IMR-90 (cell line): ENCODE results near the gene OR1F1. TPM values are rescaled to one million over a fixed set of nuclear protein-coding genes. Genes with fewer than 3 reads are reported as not detected.

ENCODE experiments used
- ATAC-seq: fragments of 200-7000 bp; cut with Tn5 transposase; 2 replicates; pipeline ENCODE4 v1.9.1; 2020; ENCODE audit warnings: low read depth, mild to moderate bottlenecking, moderate library complexity
- BruUV-seq: library from RNA; stranded (reverse); fragments of 400-500 nt; replicated peaks from 2 replicates; lab custom pipeline; 2021; lab: Mats Ljungman, UMichigan
- CTCF ChIA-PET: fragments of 300-600 bp; formaldehyde crosslinking; extraction: SDS; loops from one replicate; lab custom pipeline; 2021; ENCODE audit warnings: antibody characterized with exemption; lab: Yijun Ruan, JAX
- POLR2A ChIA-PET: fragments of 300-600 bp; sonication (Branson Sonifier 250); formaldehyde crosslinking; loops from one replicate; lab custom pipeline; 2022; ENCODE audit warnings: antibody characterized with exemption; ENCODE audit not compliant: unreplicated experiment; lab: Charles Lee
- DNase-seq: peaks from one replicate; pipeline ENCODE4 v3.0.0; 2013
- H2AFZ ChIP-seq: replicated peaks from 2 replicates; pipeline ENCODE3; 2013; ENCODE audit warnings: low read length, mild to moderate bottlenecking; ENCODE audit not compliant: poor library complexity
- H2AK5ac ChIP-seq: 2 replicates; pipeline ENCODE4 v1.6.1; 2013; ENCODE audit warnings: low read depth, low read length, inconsistent platforms
- H2AK9ac ChIP-seq: replicated peaks from 2 replicates; pipeline ENCODE3; 2013; ENCODE audit warnings: mild to moderate bottlenecking, low read depth, low read length, moderate library complexity; ENCODE audit not compliant: poor library complexity
- H2BK120ac ChIP-seq: 2 replicates; pipeline ENCODE4 v1.6.1; 2013; ENCODE audit warnings: low read depth, low read length, inconsistent platforms
- H2BK15ac ChIP-seq: 3 replicates; pipeline ENCODE4 v1.6.1; 2013; ENCODE audit warnings: low read depth, low read length, inconsistent platforms
- H2BK20ac ChIP-seq: 2 replicates; pipeline ENCODE4 v1.6.1; 2013; ENCODE audit warnings: low read depth, mild to moderate bottlenecking, inconsistent platforms, low read length, moderate library complexity
- H2BK5ac ChIP-seq: 2 replicates; pipeline ENCODE4 v1.6.1; 2013; ENCODE audit warnings: mild to moderate bottlenecking, low read depth, low read length, inconsistent platforms; ENCODE audit not compliant: poor library complexity, severe bottlenecking
- H3K14ac ChIP-seq: replicated peaks from 2 replicates; pipeline ENCODE4 v1.6.1; 2013; ENCODE audit warnings: low read depth, low read length, inconsistent platforms
- H3K18ac ChIP-seq: 2 replicates; pipeline ENCODE4 v1.6.1; 2013; ENCODE audit warnings: low read depth, low read length, control low read depth
- H3K23ac ChIP-seq: 2 replicates; pipeline ENCODE4 v1.6.1; 2013; ENCODE audit warnings: low read depth, low read length, inconsistent platforms
- H3K27ac ChIP-seq: 2 replicates; pipeline ENCODE4 v1.5.1; 2013; ENCODE audit warnings: mild to moderate bottlenecking, control low read depth, low read length; ENCODE audit not compliant: insufficient read depth
- H3K27me3 ChIP-seq: 2 replicates; pipeline ENCODE4 v1.6.1; 2013; ENCODE audit warnings: low read length; ENCODE audit not compliant: control insufficient read depth, insufficient read depth
- H3K36me3 ChIP-seq: 2 replicates; pipeline ENCODE4 v1.6.1; 2013; ENCODE audit warnings: low read length, mixed read lengths; ENCODE audit not compliant: control insufficient read depth, insufficient read depth
- H3K4ac ChIP-seq: 2 replicates; pipeline ENCODE4 v1.6.1; 2013; ENCODE audit warnings: low read depth, low read length, inconsistent platforms
- H3K4me1 ChIP-seq: 2 replicates; pipeline ENCODE4 v1.6.1; 2013; ENCODE audit warnings: low read length, mixed read lengths; ENCODE audit not compliant: control insufficient read depth, insufficient read depth
- H3K4me2 ChIP-seq: 2 replicates; pipeline ENCODE4 v1.6.1; 2013; ENCODE audit warnings: low read depth, mild to moderate bottlenecking, control low read depth, low read length, moderate library complexity
- H3K4me3 ChIP-seq: 2 replicates; pipeline ENCODE4 v1.5.1; 2013; ENCODE audit warnings: low read depth, mild to moderate bottlenecking, control low read depth, low read length, moderate library complexity; ENCODE audit not compliant: insufficient read depth
- H3K56ac ChIP-seq: 2 replicates; pipeline ENCODE4 v1.6.1; 2013; ENCODE audit warnings: low read length, inconsistent platforms; ENCODE audit not compliant: insufficient read depth; ENCODE audit errors: extremely low read depth
- H3K79me1 ChIP-seq, 2 experiments: 2 replicates each; pipeline ENCODE4 v1.6.1; 2013; ENCODE audit warnings: low read length in 2 of 2, inconsistent platforms in 1 of 2, low read depth in 1 of 2
- H3K9ac ChIP-seq: 2 replicates; pipeline ENCODE4 v1.6.1; 2013; ENCODE audit warnings: low read depth, low read length, control low read depth
- H3K9me1 ChIP-seq: 2 replicates; pipeline ENCODE4 v1.6.1; 2013; ENCODE audit warnings: low read length, inconsistent platforms; ENCODE audit not compliant: insufficient read depth
- H3K9me3 ChIP-seq: 2 replicates; pipeline ENCODE4 v1.6.1; 2013; ENCODE audit warnings: low read length; ENCODE audit not compliant: control insufficient read depth, insufficient read depth
- H4K20me1 ChIP-seq: 2 replicates; pipeline ENCODE4 v1.6.1; 2013; ENCODE audit warnings: low read length, inconsistent platforms; ENCODE audit not compliant: insufficient read depth
- H4K5ac ChIP-seq: 2 replicates; pipeline ENCODE4 v1.6.1; 2013; ENCODE audit warnings: mild to moderate bottlenecking, low read depth, low read length, control low read depth
- H4K8ac ChIP-seq, 2 experiments: 2 replicates each; pipeline ENCODE4 v1.6.1; 2013; ENCODE audit warnings: low read depth in 2 of 2, low read length in 2 of 2, control low read depth in 1 of 2, inconsistent platforms in 1 of 2
- H4K91ac ChIP-seq: 2 replicates; pipeline ENCODE4 v1.6.1; 2013; ENCODE audit warnings: low read depth, low read length, inconsistent platforms; ENCODE audit not compliant: insufficient read depth
- BHLHE40 ChIP-seq: fragments of 150-350 bp; IDR thresholded peaks from 2 replicates; pipeline ENCODE4 v1.6.1; 2016; ENCODE audit warnings: mild to moderate bottlenecking, low read depth, low read length
- CEBPB ChIP-seq: IDR thresholded peaks from 2 replicates; pipeline ENCODE4 v1.6.1; 2012; ENCODE audit warnings: low read depth, low read length, improper control_type of control experiment
- CHD1 ChIP-seq: IDR thresholded peaks from 2 replicates; pipeline ENCODE4 v1.6.1; 2012; ENCODE audit warnings: low read depth, low read length, improper control_type of control experiment
- CTCF ChIP-seq: conservative IDR thresholded peaks from 2 replicates; pipeline ENCODE4 v1.5.1; 2012; ENCODE audit warnings: mild to moderate bottlenecking, low read depth, low read length, improper control_type of control experiment
- MAZ ChIP-seq: IDR thresholded peaks from 2 replicates; pipeline ENCODE4 v1.6.1; 2012; ENCODE audit warnings: low read depth, mild to moderate bottlenecking, low read length, improper control_type of control experiment, moderate library complexity, borderline replicate concordance
- MXI1 ChIP-seq: IDR thresholded peaks from 2 replicates; pipeline ENCODE4 v1.6.1; 2012; ENCODE audit warnings: low read depth, mild to moderate bottlenecking, low read length, moderate library complexity, borderline replicate concordance
- NFE2L2 ChIP-seq: fragments of 150-350 bp; IDR thresholded peaks from 2 replicates; pipeline ENCODE4 v1.6.1; 2016; ENCODE audit warnings: low read depth, mild to moderate bottlenecking, low read length
- RAD21 ChIP-seq: IDR thresholded peaks from 2 replicates; pipeline ENCODE4 v1.6.1; 2012; ENCODE audit warnings: low read length, improper control_type of control experiment
- RCOR1 ChIP-seq: IDR thresholded peaks from 2 replicates; pipeline ENCODE4 v1.6.1; 2012; ENCODE audit warnings: mild to moderate bottlenecking, low read length, improper control_type of control experiment; ENCODE audit not compliant: insufficient replicate concordance
- RFX5 ChIP-seq: IDR thresholded peaks from 2 replicates; pipeline ENCODE4 v1.8.0; 2012; ENCODE audit warnings: low read depth, mild to moderate bottlenecking, low read length, moderate library complexity
- SMC3 ChIP-seq: fragments of 150-350 bp; IDR thresholded peaks from 2 replicates; pipeline ENCODE4 v1.6.1; 2016; ENCODE audit warnings: low read depth, mild to moderate bottlenecking, antibody characterized with exemption, low read length, moderate library complexity
- USF2 ChIP-seq: fragments of 150-350 bp; IDR thresholded peaks from 2 replicates; pipeline ENCODE4 v1.6.1; 2017; ENCODE audit warnings: mild to moderate bottlenecking, antibody characterized with exemption, low read length, low read depth
- WGBS, 2 experiments: methylation state at CpG; one replicate each; pipeline versions ENCODE4 v1.1.5 to v1.1.7; 2013; ENCODE audit warnings: missing lambda C conversion rate in 2 of 2; ENCODE audit not compliant: insufficient read length in 1 of 2; ENCODE audit errors: extremely low coverage in 2 of 2; 5-methylcytosine and 5-hydroxymethylcytosine counted together
- dilution Hi-C: fragments of 300-500 bp; cut with HindIII; formaldehyde crosslinking; loops from one replicate; pipeline ENCODE4 v1.14.3; 2018; ENCODE audit warnings: low sequenced_read_pairs; ENCODE audit not compliant: unreplicated experiment
- in situ Hi-C: fragments of 300-500 bp; cut with MboI; formaldehyde crosslinking; loops from 3 replicates; pipeline ENCODE4 v1.14.3; 2019; ENCODE audit warnings: low sequenced_read_pairs, inconsistent platforms, mixed read lengths
- intact Hi-C: fragments of 100-400 bp; cut with micrococcal nuclease; formaldehyde crosslinking; loops from 2 replicates; pipeline ENCODE4 v1.10.0; 2022
- polyA plus RNA-seq, 3 experiments: library from polyadenylated mRNA; depleted of rRNA; stranded (reverse); fragments of >200 nt; gene quantifications; 2 replicates each; pipeline ENCODE4 v1.2.3, GENCODE V29; 2012; ENCODE audit warnings: low replicate concordance in 1 of 3
- total RNA-seq: library from RNA; depleted of rRNA; stranded (reverse); fragments of >200 nt; gene quantifications from 2 replicates; pipeline ENCODE4 v1.2.3, GENCODE V29; 2012

Gene OR1F1
- total and polyA plus RNA-seq, 2 of the 4 experiments (the other 2 are of a cell fraction), result 0.12 TPM; not detected in 1

DNA sequence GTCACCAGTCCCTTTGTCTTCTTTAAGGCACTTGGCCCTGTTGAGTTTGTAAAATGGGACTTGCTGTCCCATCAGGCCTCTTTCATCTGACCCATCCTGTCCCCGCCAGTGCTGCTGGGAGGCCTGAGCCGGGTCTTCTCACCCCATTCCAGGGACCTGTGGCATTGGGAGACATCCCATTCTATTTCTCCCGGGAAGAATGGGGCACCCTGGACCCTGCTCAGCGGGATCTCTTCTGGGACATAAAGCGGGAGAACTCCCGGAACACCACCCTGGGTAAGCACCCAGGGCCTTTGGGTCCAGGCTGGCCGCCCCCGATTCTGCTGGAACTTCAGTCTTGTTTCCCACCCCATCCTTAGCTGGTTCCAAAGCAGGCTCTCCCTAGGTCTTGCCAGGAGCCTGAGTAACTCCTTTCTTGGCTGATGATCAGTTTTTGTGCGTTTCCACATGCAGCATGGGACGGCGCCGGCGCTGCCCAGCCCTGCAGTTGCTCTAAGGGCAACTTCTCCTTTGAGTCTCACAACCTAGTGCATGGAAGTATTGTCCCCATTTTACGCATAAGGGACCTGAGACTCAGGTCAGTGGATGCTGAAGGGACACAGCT is 49.1 kb upstream of the OR1F1 start:
- peak overlapping the region; percentile 60 for H3K27ac ChIP-seq

More for the DNA sequence above, 49.1 kb upstream of the OR1F1 start:
- dilution Hi-C loops (no loop called here), intact Hi-C loops (no loop called here), in situ Hi-C loops (no loop called here)
- Histone ChIP-seq H3K4ac (peak overlapping the region; percentile 65; the same call in 1 of the 2 replicates), H4K91ac (peak overlapping the region; percentile 68; the same call in 1 of the 2 replicates), H3K56ac (no peak overlapping the region), H4K5ac (no peak overlapping the region; the same call in 1 of the 2 replicates), H3K23ac (peak overlapping the region; percentile 2; the same call in 1 of the 2 replicates), H3K18ac (no peak overlapping the region), H3K14ac (peak overlapping the region; percentile 63; the same call in 1 of the 2 replicates), H2BK15ac (no peak overlapping the region), H3K27me3 (no peaks in the 10 kb centered on the region), H4K20me1 (no peaks in the 10 kb centered on the region; the same call in 1 of the 2 replicates), H2AK9ac (peak overlapping the region; percentile 73), H3K9me3 (no peaks in the 10 kb centered on the region), H3K4me2 (no peak overlapping the region), H2AK5ac (peak overlapping the region; percentile 84; the same call in 1 of the 2 replicates), H3K9ac (no peak overlapping the region), H2BK5ac (peak overlapping the region; percentile 76), H3K79me1 (peaks cover 22 to 23% of the 10 kb centered on the region in 2 experiments), H2BK20ac (peak overlapping the region; percentile 50; the same call in 1 of the 2 replicates), H4K8ac (peak overlapping the region; percentile 74 to 93), H2BK120ac (0 out of 2 replicates have a peak overlapping the region, but pooled peaks have one; percentile 41), H2AFZ (no peak overlapping the region), H3K4me1 (peaks cover 5% of the 10 kb centered on the region), H3K9me1 (0 out of 2 replicates have a peak, but pooled peaks cover 3% of the 10 kb centered on the region), H3K36me3 (peaks cover 19% of the 10 kb centered on the region), H3K4me3 (no peak overlapping the region)
- no peak for ATAC-seq
- WGBS, 2 experiments, result 93% methylated on average over 4 of the region's 14 CpGs; no CpG with 5 or more reads in 1 of the 2 experiments
- ChIA-PET CTCF (no interaction called here), POLR2A (no interaction called here)
- BruUV-seq, result no TSS peak
- no peak for DNase-seq
- TF ChIP-seq RFX5 (no peak), RCOR1 (no peak), NFE2L2 (no peak), SMC3 (no peak), USF2 (no peak), MAZ (no peak), CHD1 (no peak), CTCF (no peak), CEBPB (no peak), RAD21 (no peak), MXI1 (no peak), BHLHE40 (no peak)
